Muscle of back (tissue), 11 donors: Measurements from ENCODE around the gene DCAKD. TPM values are rescaled to one million over a fixed set of nuclear protein-coding genes. Genes with fewer than 3 reads are reported as not detected.

Experiments
- DNase-seq, 3 donors: peaks; one replicate each; pipeline versions ENCODE4 v3.0.0 to v3.0.0-alpha.2; 2013
- polyA plus RNA-seq, 10 donors: library from polyadenylated mRNA; unstranded; fragments of 120-200 nt; gene quantifications; one replicate each; pipeline ENCODE4 v1.2.1, GENCODE V29; 2013; ENCODE audit not compliant: insufficient read length in 10 of 10

Gene DCAKD
- polyA plus RNA-seq, 10 donors: 25.3 to 33.8 (median 27.1) TPM

DNA sequence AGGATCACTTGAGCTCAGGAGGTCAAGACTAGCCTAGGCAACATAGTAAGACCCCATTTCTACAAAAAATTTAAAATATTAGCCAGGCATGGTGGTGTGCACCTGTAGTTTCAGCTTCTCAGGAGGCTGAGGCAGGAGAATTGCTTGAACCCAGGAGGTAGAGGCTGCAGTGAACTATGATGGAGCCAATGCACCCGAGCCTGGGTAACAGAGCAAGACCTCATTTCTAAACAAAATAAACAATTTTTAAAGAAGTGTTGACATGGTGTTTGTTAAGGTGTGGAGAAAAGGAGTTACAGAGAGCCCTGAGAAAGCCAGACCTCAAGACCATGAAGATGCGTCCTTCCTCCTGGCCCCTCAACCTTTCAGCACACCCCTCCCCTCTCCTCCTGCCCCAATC, 45.7 kb downstream of the DCAKD start:
- DNase-seq: no peak

DNA sequence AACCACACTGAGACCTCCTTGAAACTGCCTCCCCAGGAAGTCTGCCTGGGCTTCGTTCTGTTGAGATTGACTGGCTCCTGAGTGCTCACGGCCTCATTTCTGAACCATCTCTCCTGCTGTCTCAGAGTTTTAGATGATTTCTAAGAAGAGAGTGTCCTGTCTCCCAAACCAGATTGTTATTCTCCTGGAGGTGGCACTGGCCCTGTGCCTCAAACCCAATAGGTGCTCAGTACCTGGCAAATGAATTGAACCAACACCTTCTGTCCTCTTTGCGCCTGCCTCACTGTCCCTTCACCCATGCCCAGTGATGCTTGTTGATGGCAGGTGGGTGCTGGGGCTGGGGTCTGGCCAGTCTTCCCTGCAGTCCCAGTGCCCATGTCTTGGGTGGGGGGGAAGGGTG, 47.0 kb downstream of the DCAKD start:
- DNase-seq: no peak

DNA sequence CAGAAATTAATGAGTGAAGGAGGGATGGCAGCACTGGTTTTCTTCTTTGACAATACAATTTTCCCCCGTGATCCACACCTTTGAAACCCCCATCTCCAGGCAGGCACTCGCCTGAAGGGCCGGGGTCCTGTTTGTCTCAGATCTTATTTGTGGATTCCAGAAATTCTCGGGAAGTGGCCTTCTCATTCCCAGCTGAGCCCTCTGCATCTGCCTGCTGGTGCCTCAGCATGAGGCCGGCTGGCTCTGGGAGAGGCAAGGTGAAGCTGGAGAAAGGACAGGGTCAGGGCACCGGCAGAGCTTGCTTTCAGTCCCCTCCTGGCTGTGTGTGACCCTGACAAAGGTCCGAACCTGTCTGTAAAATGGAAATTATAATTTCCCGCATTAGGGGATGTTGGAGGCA, 47.6 kb downstream of the DCAKD start:
- DNase-seq: no peak

DNA sequence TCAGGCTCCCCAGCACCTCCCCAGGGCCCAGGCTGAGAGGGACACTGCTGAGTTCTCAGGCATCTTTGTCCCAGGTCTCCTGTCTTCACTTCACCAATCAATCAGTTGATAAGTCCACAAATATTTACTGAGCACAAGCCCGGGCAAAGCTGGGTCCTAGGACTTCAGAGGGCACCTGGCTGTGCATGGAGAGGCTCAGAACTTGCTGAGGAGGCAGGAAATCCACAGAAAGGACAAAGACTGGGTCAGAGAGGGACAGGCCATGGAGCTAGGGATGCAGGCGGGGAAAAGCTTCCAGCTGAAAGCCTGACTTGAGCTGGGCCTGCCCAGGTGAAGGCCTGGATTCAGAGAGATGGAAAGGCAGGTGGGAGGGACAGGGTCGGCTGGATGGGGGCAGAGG, 50.1 kb downstream of the DCAKD start:
- DNase-seq: no peak

DNA sequence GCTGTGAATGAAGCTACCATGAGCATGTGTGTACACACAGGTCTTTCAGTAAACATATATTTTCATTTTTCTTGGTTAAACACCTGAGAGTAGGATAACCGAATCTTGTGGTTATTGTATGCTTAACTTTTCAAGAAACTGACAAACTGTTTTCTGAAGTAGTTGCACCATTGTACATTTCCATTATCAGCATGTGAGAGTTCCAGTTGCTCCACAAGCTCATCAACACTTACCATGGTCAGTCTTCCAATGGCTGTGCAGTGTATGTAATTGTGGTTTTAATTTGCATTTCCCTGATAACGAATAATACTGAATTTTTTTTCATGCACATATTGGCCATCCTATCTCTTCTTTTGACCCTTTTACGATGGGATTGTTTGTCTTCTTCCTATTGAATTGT, 52.0 kb downstream of the DCAKD start:
- no peak for DNase-seq

DNA sequence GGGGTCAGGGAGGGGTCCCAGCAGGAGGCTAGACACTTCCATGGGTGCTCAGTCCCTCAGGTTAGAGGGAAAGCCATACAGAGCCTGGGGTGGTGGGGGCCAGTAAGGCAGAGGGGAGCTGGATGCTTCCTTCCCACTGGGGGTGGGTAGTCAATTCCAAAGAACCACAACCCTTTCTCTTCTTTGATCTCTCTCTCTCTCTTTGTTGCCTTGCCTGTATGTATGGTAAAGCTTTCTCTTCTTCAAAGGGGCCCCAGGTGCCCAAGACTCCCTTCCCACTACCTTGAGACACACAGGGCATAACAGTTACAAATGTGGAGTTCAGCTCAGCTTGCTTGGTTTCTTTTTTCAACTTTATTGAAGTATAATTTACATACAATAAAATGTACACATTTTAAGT, 52.8 kb downstream of the DCAKD start:
- DNase-seq: no peak

DNA sequence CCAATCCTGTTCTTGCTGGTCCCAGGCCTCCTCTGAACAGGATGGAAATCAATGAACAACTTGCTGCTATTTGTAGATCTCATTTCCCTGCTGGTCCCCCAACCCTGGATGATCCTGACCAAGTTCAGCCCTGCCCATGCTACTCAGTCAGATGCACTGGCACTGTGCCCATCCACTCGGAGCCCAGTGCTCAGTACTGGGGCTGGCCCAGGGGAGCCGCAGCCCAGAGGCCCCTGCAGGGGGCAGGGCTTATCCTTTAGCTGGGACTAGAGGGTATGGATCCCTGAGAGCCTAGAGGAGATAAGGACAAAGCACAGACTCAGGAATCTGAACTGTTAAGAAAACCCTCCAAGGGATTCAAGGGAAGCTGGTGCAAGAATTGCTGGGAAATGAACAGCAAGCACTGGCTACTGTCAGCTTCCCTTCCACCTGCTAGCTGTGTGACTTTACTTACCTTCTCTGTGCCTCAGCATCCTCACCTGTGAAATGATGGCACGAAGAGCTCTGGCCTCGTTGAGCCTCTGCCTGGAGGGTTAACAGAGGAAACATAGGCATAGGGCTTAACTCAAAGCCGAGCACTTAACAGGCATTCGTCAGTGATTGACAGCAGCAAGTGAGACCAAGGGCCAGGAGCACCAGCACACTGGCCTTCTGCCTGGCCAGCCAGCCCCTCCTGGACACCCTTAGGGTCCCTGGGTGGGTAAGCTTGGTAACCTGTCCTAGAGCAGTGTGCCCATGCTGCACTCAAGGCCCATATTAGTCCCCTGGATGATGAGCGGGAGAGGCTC, 53.5 kb downstream of the DCAKD start:
- DNase-seq: peak in 1 of 3 donors; percentile 43

DNA sequence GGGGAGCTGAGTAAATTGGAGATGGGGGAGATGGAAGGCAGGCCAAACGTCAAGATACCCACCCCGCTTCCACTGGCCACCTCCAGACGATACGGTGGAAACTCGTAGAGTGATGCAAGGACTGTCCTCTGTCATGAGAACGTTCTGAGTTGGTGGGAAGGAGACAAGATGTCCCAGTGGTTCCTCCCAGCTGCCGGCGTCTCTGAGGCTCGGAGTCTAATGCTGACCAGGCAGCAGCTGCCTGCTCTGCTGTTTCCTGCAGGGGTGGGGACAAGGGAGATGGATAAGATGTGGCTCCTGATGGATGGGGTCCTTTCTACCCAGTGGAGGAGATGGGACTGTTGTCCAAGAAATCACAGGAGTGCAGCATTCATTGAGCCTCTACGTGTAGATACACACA, 55.1 kb downstream of the DCAKD start:
- DNase-seq: no peak

DNA sequence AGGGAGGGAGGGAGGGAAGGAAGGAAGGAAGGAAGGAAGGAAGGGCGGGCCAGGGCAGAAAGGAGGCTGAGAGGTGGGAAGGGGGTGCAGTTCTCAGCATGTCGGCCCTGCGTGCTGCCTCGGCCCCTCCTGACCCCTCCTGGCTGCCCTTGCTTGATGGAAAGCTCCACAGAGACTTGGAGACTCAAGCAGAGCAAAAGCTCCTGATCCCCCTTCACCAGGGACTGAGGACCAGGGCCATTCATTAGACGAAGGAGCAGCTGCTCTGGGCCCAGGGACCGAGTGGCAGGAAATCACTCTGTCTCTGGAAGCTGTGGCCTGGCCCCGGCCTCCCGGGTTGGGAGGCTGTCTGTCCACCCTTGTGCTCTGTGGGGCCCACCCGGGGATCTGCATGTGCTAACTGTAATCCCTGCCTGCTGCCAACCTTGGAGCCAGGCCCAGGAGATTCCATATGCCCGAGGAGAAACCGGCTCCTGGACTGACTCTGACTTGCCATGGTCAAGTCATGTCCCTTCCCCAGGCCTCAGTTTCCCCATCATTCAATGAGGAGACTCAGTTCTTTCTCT, 55.9 kb downstream of the DCAKD start:
- peak in 1 of 3 donors; percentile 46 for DNase-seq

DNA sequence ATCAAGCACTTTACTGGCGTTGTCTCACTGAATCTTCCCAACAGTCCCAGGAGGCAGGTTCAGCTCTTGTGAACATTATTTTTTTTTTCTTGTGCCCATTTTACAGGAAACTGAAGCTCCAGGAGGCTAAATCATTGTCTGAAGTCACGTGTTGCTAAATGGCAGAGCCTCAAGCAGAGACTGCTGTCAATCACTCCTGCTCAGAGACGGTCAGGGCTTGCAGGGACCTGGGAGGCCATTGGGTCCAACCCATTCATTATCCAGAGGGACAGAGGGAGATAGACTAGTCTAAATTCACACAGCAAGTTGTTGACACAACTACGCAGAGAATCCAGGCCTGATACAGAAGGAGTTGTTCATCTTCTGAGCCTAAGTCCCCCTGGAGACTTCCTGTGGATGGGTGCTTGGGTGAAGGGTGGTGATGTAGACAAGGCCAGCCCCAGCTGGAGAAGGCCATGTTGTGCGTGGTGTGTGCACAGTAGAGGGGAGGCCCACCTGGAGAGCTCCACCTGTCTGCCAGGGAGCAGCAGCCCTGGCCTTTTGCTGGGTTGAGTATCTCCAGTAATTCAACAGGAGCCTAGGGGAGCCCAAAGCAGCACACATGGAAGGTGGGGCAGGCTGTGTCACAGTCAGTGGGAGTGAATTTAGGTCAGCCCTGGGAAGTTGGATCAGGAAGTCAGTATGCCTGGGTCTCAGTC, 59.0 kb downstream of the DCAKD start:
- DNase-seq: no peak

DNA sequence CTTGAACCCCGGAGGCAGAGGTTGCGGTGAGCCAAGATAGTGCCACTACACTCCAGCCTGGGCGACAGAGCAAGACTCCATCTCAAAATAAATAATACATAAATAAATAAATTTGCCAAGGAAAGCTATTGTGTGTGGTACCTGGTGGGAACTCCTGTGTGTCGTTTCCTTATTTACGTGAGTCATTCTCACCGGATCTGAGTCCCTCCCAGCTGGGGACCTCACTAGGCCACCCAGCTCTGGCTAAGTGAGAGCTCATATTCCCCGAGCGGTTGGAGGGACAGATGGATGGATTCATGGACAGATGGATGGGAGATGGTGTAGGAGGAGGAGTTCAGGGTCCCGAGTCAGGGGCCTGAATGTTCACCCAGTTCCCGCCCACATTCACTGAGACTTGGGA, 60.4 kb downstream of the DCAKD start:
- DNase-seq: no peak

DNA sequence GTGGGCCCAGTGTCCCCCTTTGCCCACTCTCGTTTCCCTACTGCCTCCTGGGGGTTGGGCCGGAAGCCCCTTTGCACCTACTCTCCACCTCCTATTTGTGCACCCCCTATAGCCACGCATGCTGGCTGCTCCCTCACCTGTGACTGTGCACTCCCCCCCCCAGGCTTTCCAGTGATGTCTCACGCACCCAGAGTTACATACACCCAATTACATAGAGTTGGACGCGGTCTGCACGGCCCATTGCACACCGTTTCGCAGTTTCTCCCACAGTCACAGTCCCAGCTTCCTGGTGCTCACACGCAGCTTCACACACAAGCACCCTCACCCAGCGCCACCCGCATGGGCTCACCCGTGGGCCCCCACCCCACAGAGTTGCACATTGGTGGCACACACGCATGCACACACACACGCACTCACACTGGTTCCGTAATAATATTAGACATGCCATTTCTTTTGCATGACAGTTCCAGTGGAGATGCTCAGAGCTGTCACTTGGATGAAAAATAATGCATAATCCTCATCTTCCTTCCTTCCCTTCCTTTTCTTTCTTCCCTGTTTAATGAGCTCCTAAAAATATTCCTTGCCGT, 61.8 kb downstream of the DCAKD start:
- DNase-seq: no peak

DNA sequence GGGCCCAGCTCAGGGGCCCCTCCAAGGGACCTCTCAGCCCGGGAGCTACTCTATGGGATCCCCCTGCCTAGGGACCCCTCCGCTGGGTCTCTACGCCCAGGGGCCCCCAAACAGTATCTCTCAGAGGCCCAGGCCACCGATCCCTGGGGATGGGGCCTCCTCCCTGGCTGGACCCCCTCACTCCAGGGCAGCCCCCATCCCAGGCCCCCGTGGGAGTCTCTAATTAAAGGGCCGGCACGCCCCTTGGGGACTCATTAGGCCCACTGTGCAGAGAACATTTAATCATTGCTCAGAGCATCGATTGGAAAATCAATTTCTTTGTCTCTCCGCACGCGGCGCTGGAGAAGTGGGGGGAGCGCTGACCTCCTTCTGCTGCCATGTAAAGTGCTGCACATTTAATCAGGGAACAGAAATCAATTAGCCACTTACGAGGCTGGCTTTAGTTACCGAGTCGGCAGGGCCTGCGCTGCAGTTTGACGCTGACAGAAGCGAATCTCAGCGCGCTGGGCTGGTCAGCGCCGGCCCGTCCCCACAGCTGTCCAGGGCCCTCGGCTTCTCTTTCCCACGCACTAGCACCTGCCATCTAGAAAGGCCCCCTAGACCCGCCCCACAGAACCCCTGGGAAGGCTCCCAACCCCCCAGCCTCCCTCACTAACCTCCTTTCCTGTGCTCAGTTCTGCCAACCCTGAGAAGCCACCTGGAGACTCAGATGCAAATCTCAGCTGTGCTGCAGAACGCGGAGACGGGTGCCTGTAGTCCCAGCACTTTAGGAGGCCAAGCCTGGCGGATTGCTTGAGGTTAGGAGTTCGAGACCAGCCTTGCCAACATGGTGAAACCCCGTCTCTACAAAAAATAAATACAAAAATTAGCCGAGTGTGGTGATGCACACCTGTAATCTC, 63.1 kb downstream of the DCAKD start:
- DNase-seq: peak in 1 of 3 donors; percentile 37

DNA sequence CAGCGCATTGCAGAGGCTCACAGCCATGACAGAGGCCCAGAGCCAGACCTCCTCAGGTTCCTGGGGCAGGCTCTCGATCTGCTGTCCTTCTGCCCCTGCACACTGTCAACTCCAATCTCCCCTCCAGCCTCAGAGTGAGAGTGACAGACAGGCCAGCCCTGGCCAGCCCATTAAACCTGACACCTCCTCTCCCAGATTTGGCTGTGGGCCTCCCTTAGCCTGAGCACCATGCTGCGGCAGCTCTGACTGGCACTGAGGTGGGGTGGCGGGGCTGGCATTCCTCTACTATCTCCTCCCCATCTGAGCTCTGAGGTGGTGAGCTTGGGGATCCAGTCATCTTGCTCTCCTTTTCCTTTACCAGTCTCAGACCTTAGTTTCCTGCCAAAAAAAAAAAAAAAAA, 67.9 kb downstream of the DCAKD start:
- DNase-seq: no peak

DNA sequence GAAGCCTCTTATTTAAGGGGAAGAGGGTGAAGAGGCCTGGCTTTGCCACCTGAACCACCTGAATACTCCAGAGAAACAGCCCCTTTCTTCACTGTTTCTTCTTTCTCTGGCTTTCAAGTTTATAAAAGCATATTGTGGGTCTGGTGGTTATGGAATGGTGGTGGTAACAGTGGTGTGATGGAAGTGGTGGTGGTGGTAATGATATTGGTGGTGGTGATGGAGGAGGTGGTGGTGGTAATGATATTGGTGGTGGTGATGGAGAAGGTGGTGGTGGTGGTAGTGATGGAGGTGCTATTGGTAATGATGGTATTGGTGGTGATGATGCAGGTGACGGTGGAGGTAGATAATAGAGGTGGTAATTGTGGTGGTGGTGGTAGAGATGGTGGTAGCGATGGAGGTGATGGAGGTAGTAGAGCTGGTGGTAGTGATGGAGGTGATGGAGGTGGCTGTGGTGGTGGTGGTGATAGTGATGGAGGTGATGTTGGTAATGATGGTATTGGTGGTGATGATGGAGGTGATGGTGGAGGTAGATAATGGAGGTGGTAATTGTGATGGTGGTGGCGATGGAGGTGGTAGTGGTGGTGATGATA, 69.2 kb downstream of the DCAKD start:
- DNase-seq: no peak

DNA sequence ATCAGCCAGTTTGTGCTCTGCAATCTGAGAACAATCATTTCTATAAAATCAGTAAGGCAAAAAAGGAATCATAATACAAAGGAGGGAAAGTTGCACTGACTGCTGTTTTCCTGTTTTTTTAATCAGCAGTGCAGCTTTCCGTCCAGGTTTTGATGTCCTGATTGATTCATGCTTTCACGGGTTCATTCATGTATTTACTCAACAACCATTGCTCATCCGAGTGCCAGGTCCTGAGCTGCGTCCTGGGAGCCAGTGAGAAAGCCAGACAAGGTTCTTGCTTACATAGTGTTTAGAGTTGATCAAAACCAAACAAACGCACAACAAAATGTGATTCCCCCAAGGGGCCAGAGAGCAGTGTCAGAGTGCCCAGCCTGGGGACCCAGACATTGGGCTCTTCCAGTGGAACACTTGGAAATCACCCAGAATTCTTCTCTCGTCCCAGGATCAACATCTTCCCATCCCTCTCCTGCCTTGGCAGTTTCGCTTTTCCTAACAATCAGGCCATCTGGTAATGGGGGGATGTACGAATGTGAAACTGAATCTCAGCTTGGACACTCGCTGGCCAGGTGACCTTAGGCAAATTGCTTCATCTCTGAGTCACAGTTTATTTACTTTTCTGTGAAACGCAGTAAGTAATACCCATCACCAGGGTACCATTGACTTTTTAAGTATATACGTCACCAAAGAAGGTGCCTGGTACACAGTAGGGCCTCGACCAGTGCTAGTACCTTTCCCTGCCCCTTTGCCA, 70.0 kb downstream of the DCAKD start:
- peak in 1 of 3 donors; percentile 37 for DNase-seq

DNA sequence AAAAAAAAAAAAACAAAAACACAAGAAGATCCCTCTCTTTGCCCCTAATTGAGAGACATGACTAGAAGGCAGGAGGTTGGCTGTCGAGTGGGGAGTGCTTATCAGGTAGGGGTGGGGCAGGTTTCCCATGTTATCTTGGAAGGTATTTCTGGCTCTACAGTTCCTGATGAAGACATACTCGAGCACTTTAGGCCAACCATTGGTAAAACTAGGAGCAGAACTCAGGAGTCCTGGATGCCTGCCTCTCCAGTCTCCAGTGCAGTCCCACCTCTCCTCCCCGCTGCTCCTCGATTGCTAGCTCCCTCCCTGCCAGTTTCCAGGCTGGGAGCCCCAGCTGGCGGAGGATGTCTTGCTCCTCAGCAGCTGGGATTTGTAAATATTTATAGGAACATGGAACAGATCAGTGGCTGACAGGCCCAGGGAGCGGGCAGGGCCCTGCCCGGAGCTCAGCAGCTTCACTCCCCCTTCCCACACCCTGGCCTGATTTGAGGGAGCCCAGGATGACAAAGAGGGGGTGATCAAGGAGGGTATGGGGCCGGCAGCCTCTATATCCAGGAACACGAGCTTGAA, 71.9 kb downstream of the DCAKD start:
- peak in 2 of 3 donors; percentile 45 to 61 for DNase-seq

DNA sequence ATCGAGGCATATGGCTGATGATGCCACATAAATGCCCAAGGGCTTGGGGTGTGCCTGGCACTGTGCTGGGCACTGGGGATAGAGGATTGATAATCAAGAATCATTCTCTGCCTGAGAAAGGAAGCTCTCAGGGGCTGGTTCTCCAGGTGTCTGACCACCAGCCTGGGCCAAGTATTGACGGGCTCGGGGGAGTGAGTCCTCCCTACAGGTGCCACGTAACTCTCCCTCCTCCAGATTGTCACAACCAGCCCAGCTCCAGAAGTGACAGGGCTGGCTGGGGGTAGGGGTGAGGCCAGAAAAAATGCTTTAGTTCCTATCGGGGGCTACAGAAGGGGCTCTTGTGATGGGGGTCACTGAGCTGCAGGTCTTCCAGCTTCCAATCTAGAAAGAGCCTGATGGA, 72.6 kb downstream of the DCAKD start:
- no peak for DNase-seq

DNA sequence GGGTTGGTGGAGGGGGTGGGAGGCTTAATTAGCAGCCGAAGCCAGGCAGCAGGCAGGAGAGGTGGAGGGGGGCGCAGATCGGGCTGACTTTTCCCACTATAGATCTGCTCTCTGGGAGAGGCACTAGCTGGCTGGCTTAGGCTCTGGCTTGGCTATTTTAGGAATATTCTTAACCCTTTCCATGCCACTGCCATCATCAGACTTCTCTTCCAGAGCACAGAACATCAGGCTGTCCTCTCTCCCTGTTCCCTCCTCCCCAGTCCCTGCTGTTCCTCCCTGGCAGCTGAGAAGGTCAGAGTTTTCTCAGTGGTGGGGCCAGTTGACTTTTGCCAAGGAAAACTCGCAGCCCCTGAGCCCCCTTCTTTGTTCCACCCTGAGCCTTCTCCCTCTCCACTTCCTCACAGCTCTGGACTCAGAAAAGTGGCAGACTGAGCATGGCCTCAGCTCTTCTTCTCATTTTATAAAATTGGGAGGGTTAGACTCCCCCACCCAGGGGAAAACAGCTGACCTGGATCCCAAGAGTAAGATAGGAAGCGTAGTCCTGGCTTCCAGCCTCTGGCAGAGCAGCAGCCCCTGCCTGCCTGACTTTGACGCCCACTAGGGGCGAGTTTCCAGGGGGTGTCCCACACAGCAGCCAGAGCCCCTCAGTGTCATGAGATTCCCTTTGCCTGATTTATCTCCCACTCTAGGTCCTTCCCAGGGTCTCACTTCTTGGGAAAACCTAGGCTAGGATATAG, 73.5 kb downstream of the DCAKD start:
- peak in 1 of 3 donors; percentile 43 for DNase-seq
